GM12891 (cell line): Measurements from ENCODE around the gene SLC17A4.

Experiments
- POLR2A ChIP-seq: IDR thresholded peaks from 2 replicates; pipeline ENCODE4 v1.6.1; 2011; ENCODE audit warnings: low read depth, low read length, control low read depth
- POLR2AphosphoS5 ChIP-seq: IDR thresholded peaks from 2 replicates; pipeline ENCODE4 v1.6.1; 2011; ENCODE audit warnings: low read depth, low read length, control low read depth
- POU2F2 ChIP-seq: IDR thresholded peaks from 2 replicates; pipeline ENCODE4 v1.6.1; 2011; ENCODE audit warnings: low read depth, mild to moderate bottlenecking, control low read depth, low read length, moderate library complexity
- SPI1 ChIP-seq: IDR thresholded peaks from 2 replicates; pipeline ENCODE4 v1.6.1; 2011; ENCODE audit warnings: low read depth, low read length, control low read depth
- TAF1 ChIP-seq: IDR thresholded peaks from 2 replicates; pipeline ENCODE4 v1.6.1; 2011; ENCODE audit warnings: low read depth, low read length, control low read depth

- TF ChIP-seq POLR2A (no peak), TAF1 (no peak), POU2F2 (no peak), POLR2AphosphoS5 (no peak), SPI1 (no peak)
Observed at GRCh38 chr6:25792016-25792415, 37.5 kb downstream of the SLC17A4 start.
